Smooth muscle cell (in vitro differentiated cells): ENCODE measurements around the gene CEP85. TPM values are rescaled to one million over a fixed set of nuclear protein-coding genes. Genes with fewer than 3 reads are reported as not detected.
A peak's percentile ranks its signal among the peaks of the same experiment; 100 is the strongest.

Experiments
- DNase-seq: peaks from one replicate; lab custom pipeline; 2025; ENCODE audit not compliant: unreplicated experiment; lab: John Stamatoyannopoulos, UW
- H2AFZ ChIP-seq: fragments of 200-600 bp; sonication (generic); 2 replicates; pipeline ENCODE4 v1.6.0; 2016; ENCODE audit warnings: antibody characterized with exemption, low read depth, mild to moderate bottlenecking
- H3F3A ChIP-seq: fragments of 200-600 bp; sonication (generic); 2 replicates; pipeline ENCODE4 v1.6.0; 2017; ENCODE audit warnings: antibody characterized with exemption, low read depth
- H3K27ac ChIP-seq: fragments of 200-600 bp; sonication (generic); 2 replicates; pipeline ENCODE4 v1.5.1; 2016; ENCODE audit warnings: low read depth, mild to moderate bottlenecking
- H3K27me3 ChIP-seq: fragments of 200-600 bp; sonication (generic); 2 replicates; pipeline ENCODE4 v1.6.1; 2016; ENCODE audit warnings: low read depth, mild to moderate bottlenecking
- H3K36me3 ChIP-seq: fragments of 200-600 bp; sonication (generic); 2 replicates; pipeline ENCODE4 v1.5.1; 2016; ENCODE audit warnings: low read depth
- H3K4me1 ChIP-seq: fragments of 200-600 bp; sonication (generic); 2 replicates; pipeline ENCODE4 v1.5.1; 2016; ENCODE audit warnings: low read depth
- H3K4me2 ChIP-seq: fragments of 200-600 bp; sonication (generic); 2 replicates; pipeline ENCODE4 v1.6.0; 2016; ENCODE audit warnings: mild to moderate bottlenecking
- H3K4me3 ChIP-seq: fragments of 200-600 bp; sonication (generic); 2 replicates; pipeline ENCODE4 v1.5.1; 2016; ENCODE audit warnings: mild to moderate bottlenecking
- H3K79me2 ChIP-seq: fragments of 200-600 bp; sonication (generic); 2 replicates; pipeline ENCODE4 v1.6.0; 2016; ENCODE audit warnings: low read depth, mild to moderate bottlenecking
- H3K9ac ChIP-seq: fragments of 200-600 bp; sonication (generic); 2 replicates; pipeline ENCODE4 v1.6.0; 2016; ENCODE audit warnings: low read depth
- H3K9me3 ChIP-seq: fragments of 200-600 bp; sonication (generic); replicated peaks from 2 replicates; pipeline ENCODE4 v1.5.1; 2016; ENCODE audit warnings: low read depth
- H4K20me1 ChIP-seq: fragments of 200-600 bp; sonication (generic); 2 replicates; pipeline ENCODE4 v1.6.0; 2016; ENCODE audit warnings: low read depth
- WGBS: methylation state at CpG from one replicate; pipeline ENCODE4 v1.1.7; 2016; ENCODE audit warnings: low lambda C conversion rate; 5-methylcytosine and 5-hydroxymethylcytosine counted together
- polyA plus RNA-seq: library from polyadenylated mRNA; unstranded; fragments of >200 nt; fragmentation: Nextera tagmentation; extraction: Ambion mirVana; gene quantifications from 2 replicates; pipeline ENCODE4 v1.2.1, GENCODE V29; 2016
- total RNA-seq: library from RNA; depleted of rRNA; stranded (reverse); fragments of >200 nt; gene quantifications from 2 replicates; pipeline ENCODE4 v1.2.3, GENCODE V29; 2014
- TF ChIP-seq, protein P1 (sequence below): fragments of 200-600 bp; sonication (generic); IDR thresholded peaks from 2 replicates; pipeline ENCODE4 v1.5.1; 2017; ENCODE audit warnings: borderline replicate concordance, mild to moderate bottlenecking, antibody characterized with exemption; ENCODE audit not compliant: insufficient read depth, poor library complexity, severe bottlenecking

CEP85 gene
- total and polyA plus RNA-seq, 2 experiments from 2014 or later: 6.0 to 8.0 TPM

DNA sequence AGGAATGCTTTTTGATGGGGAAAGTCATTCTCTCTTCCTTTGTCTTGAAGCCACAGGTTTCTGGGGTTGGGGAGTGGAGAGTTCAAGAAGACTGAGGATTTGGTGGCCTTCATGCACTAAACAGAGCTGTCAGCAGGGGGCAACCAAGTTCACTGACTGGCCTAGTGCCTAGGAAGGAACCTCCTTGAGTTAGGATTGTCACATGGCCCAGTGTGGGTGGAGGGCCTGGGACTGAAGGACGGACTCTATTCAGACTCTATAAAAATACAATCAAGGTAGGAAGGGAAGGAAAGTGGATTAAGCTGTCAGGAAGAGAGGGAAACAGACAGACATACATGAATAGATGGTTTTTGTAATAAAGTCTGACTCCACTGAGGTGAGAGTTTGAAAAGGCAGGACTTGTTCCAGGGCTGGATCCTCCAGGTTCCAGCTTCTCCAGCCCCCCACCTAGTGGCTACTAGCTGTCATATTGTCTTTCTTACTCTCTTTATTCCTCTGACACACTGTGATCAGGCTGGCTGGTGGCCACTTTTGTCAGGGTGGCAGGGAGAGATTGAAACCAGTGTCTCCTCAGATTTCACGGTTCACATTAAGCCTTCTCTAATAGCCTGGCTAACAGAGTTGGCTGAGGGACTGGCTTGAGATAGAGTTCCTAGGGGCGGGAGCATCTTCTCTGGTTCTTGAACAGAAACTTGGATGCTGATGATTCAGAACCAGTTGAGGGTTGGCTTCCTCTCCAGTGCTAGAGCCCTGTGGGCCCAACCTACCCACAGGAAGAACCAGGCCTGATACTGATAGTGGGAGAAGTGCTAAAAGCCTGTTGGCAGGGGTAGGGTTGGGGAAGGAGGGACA lies 41.8 kb downstream of the CEP85 start:
- Histone ChIP-seq H4K20me1 (peaks cover 5% of the 10 kb centered on the region), H3F3A (peaks cover 43% of the 10 kb centered on the region), H3K9me3 (no peaks in the 10 kb centered on the region), H3K27ac (peak overlapping the region; percentile 96), H3K4me2 (peak overlapping the region; percentile 44), H3K4me1 (peaks cover 38% of the 10 kb centered on the region), H3K27me3 (no peaks in the 10 kb centered on the region), H3K4me3 (no peak overlapping the region), H3K36me3 (no peaks in the 10 kb centered on the region), H2AFZ (no peak overlapping the region), H3K79me2 (no peaks in the 10 kb centered on the region), H3K9ac (peak overlapping the region; percentile 41)
- TF ChIP-seq, protein P1, sequence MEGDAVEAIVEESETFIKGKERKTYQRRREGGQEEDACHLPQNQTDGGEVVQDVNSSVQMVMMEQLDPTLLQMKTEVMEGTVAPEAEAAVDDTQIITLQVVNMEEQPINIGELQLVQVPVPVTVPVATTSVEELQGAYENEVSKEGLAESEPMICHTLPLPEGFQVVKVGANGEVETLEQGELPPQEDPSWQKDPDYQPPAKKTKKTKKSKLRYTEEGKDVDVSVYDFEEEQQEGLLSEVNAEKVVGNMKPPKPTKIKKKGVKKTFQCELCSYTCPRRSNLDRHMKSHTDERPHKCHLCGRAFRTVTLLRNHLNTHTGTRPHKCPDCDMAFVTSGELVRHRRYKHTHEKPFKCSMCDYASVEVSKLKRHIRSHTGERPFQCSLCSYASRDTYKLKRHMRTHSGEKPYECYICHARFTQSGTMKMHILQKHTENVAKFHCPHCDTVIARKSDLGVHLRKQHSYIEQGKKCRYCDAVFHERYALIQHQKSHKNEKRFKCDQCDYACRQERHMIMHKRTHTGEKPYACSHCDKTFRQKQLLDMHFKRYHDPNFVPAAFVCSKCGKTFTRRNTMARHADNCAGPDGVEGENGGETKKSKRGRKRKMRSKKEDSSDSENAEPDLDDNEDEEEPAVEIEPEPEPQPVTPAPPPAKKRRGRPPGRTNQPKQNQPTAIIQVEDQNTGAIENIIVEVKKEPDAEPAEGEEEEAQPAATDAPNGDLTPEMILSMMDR: peak; percentile 63
- peak; percentile 31 for DNase-seq
- whole genome bisulfite sequencing: 4% methylated on average over 3 of the region's 3 CpGs

DNA sequence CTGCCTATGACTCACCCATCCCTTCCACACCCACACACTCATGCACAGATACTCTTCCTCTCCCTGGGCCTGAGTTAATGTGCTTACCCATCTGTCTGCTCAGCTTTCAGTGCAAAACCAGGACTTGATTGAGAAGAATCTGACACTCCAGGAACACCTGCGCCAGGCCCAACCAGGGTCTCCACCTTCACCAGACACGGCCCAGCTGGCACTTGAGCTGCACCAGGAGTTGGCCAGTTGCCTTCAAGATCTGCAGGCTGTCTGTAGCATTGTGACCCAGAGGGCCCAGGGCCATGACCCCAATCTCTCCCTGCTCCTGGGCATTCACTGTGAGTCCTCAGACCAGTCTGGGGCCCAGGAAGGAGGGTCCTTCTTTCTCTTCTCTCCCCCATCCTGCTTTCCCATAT lies 42.4 kb downstream of the CEP85 start:
- H2AFZ ChIP-seq: no peak overlapping the region
- no peaks in the 10 kb centered on the region for H3K79me2 ChIP-seq
- peaks cover 43% of the 10 kb centered on the region for H3F3A ChIP-seq
- peaks cover 11% of the 10 kb centered on the region for H4K20me1 ChIP-seq
- H3K36me3 ChIP-seq: no peaks in the 10 kb centered on the region
- 86% methylated on average over 2 of the region's 2 CpGs for WGBS
- peak overlapping the region; percentile 96 for H3K27ac ChIP-seq
- H3K4me2 ChIP-seq: peak overlapping the region; percentile 94
- H3K4me3 ChIP-seq: no peak overlapping the region
- TF ChIP-seq, protein P1: no peak
- no peak for DNase-seq
- peak overlapping the region; percentile 8 for H3K9ac ChIP-seq
- peaks cover 44% of the 10 kb centered on the region for H3K4me1 ChIP-seq
- no peaks in the 10 kb centered on the region for H3K9me3 ChIP-seq
- no peaks in the 10 kb centered on the region for H3K27me3 ChIP-seq

DNA sequence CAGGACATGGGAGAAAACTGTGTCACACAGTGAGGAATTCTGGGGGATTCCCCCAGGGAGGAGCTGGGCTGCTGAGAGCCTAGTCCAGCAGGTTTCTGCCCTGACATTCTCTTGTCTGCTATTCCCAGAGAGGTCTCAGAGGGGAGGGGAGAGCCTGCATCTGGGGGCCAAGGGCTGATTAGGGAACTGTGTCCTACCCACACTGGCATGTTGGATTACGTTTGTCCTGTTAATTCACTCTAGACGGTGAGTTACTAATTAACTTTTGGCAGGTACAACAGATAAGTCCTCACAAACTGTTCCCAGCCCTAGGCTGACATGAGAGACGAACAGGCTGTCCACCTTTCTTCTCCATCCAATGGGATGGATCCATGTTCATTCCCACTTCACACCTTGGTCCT lies 43.3 kb downstream of the CEP85 start:
- no peaks in the 10 kb centered on the region for H3K9me3 ChIP-seq
- TF ChIP-seq, protein P1: no peak
- peak overlapping the region; percentile 94 for H3K4me2 ChIP-seq
- H3K36me3 ChIP-seq: no peaks in the 10 kb centered on the region
- no peak overlapping the region for H3K4me3 ChIP-seq
- H3K9ac ChIP-seq: peak overlapping the region; percentile 25
- H3K4me1 ChIP-seq: peaks cover 49% of the 10 kb centered on the region
- no peaks in the 10 kb centered on the region for H3K79me2 ChIP-seq
- H3K27me3 ChIP-seq: no peaks in the 10 kb centered on the region
- H2AFZ ChIP-seq: no peak overlapping the region
- peaks cover 18% of the 10 kb centered on the region for H4K20me1 ChIP-seq
- 60% methylated on average over 3 of the region's 3 CpGs for WGBS
- no peak for DNase-seq
- H3F3A ChIP-seq: peaks cover 43% of the 10 kb centered on the region
- peak overlapping the region; percentile 96 for H3K27ac ChIP-seq
